ENCODE measurements around the gene PEPD.
"Not testable (repeated sequence)": the region's sequence is repeated elsewhere in the genome, so short reads cannot be mapped to it uniquely, and the experiment has no call there.

The PEPD gene

DNA sequence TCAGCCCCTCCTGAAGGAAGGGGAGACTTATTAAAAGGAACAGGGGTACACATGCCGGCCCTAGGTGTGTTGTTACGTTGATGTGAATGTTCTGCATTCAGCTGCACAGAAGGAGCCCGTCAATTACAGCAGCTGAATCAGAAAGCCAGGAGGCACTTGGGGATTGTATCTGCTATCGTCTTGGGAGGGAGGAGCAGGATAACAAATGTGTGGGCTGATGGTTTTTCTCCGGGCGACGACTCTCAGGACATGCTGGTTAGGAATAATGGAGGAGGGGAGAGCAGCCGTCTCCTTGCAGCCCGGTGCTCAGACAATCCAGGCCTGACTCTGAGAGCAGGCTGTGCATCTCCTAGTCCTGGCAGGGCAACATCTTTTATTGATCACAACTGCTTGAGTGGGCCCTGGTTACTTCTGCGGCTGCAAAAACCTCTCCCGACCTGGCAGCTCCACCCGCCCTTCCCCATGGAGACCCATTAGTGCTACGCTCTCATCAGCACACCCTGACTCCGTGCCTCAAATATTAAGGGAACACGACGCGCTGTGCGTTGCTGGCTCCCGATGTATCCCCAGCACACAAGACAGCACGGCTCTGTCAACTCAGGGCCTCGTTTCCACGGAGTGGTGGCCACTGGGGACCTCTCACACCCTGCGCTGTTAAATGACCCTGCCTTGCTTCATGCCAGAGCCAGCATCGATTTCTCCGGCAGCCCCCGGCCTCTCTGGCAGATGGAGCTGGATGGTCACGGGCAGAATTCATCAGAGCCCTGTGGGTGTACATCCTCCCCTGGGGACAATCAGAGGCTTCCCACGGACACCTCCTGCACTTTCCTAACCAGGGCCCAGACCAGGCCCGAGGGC is 25.3 kb downstream of the PEPD start:
- DNase-seq: no peak

DNA sequence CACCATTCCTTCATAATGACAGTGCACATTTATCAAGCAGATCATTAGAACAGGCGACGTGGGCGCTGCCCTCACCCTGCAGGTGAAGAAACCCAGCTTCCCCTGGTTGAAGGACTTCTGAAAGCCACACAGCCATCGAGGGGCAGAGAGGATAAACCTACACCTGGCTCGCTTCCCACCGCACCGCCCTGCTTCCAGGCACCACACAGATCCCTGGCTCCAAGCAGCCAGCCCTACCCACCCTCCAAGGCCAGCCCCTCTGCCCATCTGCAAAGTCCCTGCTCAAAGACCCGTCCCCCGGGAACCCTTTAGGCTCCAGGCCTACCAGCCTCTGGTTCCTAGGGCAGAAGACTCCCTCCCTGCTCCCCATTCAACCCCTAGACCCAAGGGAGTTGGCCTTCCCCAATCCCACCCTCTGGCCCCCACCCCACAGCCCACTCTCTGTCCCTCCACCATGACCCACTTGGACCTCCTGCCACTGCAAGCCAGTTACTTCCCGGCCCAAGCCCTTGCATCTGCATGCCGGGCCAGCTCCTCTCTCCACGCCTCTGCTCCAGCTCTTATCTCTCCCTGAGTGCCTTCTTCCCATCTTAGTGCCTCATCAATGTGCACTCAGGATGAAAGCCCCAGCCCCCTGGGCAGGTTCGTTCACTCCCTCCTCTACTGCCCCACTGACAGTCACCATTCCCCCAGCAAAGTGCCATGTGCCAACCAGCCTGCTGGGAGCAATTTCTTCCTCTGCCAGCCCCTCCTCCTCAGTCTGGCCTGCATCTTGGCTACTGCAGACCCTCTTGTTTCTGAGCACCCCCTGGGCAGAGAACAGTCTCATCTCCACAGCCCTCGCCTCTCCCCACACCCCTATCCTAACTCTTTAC is 28.0 kb downstream of the PEPD start:
- DNase-seq: no peak

DNA sequence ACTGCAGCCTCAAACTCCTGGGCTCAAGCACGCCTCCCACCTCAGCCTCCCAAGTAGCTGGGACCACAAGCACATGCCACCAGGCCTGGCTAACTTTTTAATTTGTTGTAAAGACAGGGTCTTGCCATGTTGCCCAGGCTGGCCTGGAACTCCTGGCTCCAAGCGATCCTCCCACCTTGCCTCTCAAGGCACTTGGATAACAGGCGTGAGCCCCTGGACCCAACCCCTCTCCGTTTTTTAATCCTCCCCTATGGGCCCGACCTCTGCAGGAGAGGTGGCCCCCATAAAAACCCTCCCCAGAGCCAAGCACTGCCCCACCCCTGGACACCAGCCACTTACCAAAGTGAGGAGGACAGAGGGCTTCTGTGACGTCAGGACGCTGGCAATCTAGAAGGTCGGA is 28.6 kb downstream of the PEPD start:
- no peak for DNase-seq

- no peak for DNase-seq
Observed at GRCh38 chr19:33492090-33492489, 29.5 kb downstream of the PEPD start.

- not testable (repeated sequence) for DNase-seq
Observed at GRCh38 chr19:33490596-33490995, 31.0 kb downstream of the PEPD start.

DNA sequence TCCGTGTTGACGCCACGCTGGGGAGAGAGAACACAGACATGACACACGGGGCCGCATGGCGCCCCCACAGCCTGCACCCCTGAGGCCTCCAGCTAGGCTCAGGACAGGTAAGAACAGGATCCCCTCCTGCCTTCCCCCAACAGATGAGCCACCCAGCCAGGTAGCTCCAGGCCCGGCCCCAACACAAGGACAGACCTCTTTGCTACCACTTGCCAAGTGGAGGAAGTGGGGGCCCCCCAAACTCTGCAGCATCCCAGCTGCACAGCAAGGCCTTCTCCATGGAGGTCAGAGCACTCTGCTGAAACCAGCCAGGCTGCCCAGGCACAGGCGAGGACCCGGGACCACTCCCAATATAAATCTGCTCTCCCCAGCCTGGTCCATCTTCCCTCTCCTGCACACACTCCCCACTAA is 31.5 kb downstream of the PEPD start:
- DNase-seq: no peak

- no peak for DNase-seq
Observed at GRCh38 chr19:33488826-33489225, 32.8 kb downstream of the PEPD start.

GRCh38 chr19:33487901-33488800 is 33.4 kb downstream of the PEPD start:
- no peak for DNase-seq

- DNase-seq: no peak
Observed at GRCh38 chr19:33486936-33487811, 34.4 kb downstream of the PEPD start.

DNA sequence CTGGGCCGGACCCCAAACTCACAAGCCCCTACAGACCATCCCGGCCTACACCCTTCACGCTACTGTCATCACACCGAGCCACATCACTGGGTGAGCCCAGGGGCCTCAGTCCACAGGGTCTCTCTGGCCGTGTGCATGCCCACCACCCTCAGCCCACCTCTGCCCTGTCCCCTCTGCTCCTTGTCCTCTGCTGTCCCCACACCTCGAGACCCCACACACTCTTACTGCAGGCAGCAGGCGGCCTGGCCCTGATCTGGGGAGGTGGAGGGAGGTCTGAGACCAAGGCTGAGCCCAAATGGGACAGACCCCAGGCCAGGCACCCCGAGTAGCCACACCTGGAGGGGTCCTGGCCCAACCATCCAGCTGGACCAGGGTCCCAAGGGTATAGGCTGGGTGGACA is 35.2 kb downstream of the PEPD start:
- no peak for DNase-seq

DNA sequence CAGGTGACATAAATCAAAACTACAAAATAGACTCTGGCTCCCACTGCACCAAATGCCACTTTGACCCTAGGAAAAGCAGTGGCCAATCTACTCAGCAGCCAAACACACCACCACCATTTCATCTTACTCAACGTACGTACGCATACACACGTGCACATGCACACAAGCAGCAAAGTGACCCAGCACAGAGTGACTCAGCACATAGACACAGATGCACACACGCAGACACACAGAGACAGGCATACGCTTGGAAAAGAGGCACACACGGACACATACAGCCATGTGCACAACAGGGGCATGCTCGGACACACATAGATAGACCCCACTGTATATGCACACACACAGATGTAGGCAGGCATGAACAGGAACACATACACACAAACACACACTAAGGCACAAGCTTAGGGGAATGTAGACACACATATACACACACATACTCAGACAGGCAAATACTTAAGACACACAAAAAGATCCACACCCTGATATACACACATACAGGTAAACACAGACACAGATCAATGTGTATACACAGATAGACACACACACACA is 37.3 kb downstream of the PEPD start:
- no peak for DNase-seq

- no peak for DNase-seq
Observed at GRCh38 chr19:33482476-33482875, 39.1 kb downstream of the PEPD start.

DNA sequence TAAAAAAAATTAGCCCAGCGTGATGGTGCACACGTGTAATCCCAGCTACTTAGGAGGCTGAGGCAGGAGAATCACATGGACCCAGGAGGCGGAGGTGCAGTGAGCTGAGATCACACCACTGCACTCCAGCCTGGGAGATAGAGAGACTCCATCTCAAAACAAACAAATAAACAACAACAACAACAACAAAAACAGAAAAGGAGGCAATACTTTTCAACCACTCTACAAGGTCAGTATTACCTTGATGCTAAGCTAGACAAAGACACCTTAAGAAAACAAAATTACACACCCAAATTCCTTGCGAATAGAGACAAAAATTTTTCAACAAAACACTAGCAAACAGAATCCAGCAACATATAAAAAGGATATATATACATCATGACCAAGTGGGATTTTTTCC is 39.7 kb downstream of the PEPD start:
- no peak for DNase-seq

DNA sequence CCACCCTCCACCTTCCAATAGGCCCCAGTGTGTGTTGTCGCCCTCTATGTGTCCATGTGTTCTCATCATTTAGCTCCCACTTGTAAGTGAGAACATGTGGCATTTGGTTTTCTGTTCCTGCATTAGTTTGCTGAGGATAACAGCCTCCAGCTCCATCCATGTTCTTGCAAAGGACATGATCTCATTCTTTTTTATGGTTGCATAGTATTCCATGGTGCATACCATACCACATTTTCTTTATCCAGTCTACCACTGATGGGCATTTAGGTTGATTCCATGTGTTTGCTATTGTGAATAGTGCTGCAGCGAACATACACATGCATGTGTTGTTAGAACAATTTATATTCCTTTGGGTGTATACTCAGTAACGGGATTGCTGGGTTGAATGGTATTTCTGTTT is 42.0 kb downstream of the PEPD start:
- not testable (repeated sequence) for DNase-seq

DNA sequence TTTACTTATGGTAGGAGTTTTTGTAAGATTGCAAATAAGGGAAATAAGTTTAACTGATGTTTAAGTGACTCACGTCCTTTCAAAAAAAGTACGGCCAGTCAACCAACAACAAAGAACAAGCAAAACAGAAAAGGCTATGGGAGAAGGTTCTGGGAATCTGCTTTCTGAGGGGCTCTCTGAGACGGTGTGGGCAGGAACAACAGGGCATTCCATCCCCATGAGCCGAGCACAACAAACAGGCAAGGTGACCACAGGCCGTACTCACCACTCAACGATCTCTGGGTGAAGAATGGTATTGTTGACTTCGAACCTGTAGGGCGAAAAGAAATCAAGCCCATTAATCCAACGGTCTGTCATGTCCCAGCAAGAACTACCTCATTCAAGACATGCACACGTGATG is 43.8 kb downstream of the PEPD start:
- DNase-seq: peak; percentile 77

DNA sequence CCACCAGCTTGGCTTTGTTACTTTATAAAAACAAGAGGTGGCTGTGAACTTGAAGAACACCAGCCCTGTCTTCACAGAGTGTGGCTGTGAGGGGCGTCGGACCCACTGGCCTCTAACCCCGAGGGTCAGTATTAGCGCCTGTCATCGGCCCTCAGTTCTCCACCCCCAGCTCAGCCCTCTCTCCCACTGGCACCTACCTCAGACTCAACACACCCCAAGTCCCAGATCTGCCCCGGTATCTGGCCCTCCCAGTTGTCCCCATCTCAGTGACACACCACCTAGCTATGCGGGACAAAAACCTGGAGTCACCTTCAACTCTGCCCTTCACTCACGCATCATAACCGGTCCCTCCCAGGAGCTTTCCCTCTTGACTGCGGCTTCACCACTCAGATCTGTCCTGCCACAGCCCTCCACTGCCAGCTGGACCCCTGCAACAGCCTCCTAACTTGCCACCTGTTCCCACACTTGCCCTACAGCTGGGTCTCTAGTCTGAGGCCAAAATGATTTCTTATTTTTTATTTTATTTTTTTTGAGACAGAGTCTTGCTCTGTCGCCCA is 45.4 kb downstream of the PEPD start:
- peak; percentile 47 for DNase-seq

DNA sequence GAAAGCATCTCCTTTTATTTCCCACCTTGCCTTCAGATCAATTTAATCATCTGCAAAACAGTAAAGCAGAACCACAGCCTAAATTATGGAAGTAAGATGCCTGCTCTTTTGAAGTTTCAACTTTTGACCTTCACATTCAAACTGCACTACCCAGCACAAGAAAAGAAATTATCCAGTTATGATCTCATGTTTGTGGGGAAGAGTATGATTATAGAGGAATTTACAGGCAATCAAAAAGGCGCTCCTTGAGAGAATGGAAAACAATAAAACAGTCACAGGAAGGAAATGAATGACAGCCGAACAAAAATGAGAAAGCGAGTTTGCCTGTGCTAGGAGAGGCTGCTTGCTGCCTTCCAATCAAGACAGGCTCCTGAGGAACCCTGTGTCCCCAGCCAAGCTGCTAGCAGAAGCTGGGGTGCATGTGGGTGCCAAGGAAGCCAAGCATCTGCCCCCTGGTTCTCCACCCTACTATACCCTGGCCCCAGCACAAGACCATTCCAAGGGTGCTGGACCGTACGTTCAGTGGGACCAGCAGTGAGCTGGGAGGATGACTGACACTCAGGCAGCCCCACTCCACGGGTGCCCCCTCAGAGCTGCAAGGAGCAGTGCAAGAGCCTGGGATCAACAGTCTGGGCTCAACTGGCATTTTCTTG is 47.8 kb downstream of the PEPD start:
- peak; percentile 37 for DNase-seq

GRCh38 chr19:33472691-33473652 is 48.6 kb downstream of the PEPD start:
- peak; percentile 68 for DNase-seq

DNA sequence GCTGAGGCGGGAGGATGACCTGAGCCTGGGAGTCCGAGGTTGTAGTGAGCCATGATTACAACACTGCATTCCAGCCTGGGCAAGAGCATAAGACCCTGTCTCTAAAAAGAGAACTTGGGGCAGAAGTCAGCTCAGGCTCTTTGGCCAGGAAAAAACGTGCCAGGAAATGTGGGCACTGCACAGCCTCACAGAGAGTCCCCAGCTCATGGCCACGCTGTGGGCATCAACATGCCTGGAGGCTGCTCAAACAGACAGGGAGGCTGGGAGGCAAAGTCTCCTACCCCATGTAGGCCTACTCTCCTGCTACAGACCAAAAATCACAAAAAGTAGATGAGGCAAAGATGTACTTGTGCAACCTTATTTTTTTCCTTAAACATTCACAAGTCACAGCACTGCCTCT is 49.4 kb downstream of the PEPD start:
- DNase-seq: no peak

All from islet precursor cell (in vitro differentiated cells).